ENCODE data around the gene RAB4B.
"Not testable (repeated sequence)": the region's sequence is repeated elsewhere in the genome, so short reads cannot be mapped to it uniquely, and the experiment has no call there.

RAB4B gene

DNA sequence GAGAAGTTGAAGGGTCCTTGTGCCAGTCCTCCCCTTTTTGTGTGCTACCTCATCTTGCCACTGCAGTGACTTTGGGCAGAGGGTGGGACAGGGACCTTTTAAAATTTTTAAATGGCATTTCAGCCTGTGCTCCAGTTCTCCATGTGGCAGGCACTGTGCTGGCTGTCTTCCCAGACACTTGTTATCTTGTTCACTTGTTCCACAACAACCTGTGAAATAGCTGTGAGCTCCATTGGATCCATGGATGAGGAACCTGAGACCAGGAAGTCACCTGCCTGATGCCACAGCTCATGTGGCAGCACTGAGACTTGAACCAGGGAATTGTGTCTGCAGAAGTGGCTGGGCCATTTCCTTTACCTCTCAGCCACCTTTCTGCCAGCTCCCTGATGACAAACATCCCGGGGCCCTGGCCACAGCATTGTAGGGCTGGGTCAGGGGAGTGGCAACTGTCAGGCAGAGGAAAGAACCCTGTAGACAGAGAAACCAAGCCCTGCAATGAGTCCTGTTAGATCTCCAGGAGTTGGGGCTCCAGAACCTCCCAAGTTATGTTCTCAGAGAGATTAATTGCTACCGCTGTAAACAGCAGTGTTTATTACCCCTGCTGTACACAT is 27.3 kb downstream of the RAB4B start:
- DNase-seq = no peak

DNA sequence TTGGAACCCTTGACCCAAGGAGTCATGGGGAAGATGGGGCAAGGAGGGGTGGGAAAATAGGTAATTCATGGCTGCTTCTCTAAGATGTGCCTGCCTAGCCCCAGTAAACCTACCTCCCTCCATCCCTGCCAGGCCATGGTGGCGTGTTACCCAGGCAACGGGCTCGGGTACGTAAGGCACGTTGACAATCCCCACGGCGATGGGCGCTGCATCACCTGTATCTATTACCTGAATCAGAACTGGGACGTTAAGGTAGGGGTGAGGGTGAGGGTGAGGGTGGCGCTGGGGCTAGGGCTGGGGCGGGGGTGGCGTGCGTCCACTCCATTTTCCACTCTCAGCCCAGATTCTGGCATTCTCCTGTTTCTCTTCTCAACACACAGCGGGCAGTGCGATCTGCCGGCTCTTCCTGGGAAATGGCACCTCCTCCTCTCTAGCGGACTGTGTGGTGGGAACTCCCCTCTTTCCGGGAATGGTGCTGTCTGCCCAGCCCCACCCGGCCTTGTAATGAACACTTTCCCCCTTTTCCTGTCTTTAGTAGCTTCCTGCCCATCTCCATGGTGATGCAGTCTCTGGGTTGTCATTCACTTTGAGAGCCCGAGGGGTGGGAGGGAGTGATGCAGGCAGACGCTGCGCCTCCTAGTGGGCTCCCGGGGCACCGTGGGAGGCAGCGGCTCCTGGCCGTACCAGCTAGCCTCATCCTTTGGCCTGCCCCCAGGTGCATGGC is 28.5 kb downstream of the RAB4B start:
- peak; percentile 94 for DNase-seq

DNA sequence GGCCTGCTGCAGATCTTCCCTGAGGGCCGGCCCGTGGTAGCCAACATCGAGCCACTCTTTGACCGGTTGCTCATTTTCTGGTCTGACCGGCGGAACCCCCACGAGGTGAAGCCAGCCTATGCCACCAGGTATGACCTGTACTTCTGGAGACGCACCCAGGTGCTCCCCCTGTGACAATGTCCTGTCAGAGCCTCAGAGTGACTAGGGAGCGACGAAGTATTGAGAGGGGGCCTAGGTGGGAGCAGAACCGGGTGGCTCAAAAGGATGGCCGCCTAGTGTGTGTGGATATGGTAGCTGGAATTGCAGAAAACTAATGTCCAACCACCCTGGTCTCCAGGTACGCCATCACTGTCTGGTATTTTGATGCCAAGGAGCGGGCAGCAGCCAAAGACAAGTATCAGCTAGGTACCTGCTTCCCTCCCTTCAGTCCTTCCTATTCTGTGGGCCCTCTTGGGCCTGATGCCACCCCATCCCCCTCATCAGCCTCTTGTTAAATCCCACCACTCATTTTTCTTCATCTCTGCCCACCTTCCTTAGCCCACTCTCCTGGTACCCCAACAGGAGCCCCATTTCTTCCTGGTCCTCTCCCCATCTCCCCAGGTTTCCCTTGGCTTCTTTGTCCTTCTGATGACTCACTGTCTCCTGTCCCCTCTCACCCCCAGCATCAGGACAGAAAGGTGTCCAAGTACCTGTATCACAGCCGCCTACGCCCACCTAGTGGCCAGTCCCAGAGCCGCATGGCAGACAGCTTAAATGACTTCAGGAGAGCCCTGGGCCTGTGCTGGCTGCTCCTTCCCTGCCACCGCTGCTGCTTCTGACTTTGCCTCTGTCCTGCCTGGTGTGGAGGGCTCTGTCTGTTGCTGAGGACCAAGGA is 29.3 kb downstream of the RAB4B start:
- no peak for DNase-seq

DNA sequence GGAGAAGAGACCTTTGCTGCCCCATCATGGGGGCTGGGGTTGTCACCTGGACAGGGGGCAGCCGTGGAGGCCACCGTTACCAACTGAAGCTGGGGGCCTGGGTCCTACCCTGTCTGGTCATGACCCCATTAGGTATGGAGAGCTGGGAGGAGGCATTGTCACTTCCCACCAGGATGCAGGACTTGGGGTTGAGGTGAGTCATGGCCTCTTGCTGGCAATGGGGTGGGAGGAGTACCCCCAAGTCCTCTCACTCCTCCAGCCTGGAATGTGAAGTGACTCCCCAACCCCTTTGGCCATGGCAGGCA is 29.9 kb downstream of the RAB4B start:
- no peak for DNase-seq

DNA sequence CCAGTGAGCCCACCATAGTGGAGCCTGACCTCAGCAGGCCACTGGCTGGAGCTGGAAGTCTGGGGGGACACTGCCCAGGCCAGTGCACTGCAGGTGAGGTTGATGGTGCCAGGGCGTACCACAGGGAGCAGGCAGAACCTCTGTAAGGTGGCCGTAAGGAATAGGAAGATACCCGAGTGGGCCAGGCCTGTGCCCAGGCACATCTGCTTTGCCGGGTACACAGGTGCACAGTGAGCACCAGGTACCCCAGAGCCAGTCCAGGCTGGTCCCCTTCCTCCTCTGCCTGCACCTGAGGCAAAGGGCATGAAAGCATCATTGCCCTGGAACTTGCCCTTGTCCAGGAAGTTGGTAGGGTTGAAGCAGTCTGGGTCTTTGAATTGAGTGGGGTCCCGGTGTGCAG is 30.4 kb downstream of the RAB4B start:
- no peak for DNase-seq

DNA sequence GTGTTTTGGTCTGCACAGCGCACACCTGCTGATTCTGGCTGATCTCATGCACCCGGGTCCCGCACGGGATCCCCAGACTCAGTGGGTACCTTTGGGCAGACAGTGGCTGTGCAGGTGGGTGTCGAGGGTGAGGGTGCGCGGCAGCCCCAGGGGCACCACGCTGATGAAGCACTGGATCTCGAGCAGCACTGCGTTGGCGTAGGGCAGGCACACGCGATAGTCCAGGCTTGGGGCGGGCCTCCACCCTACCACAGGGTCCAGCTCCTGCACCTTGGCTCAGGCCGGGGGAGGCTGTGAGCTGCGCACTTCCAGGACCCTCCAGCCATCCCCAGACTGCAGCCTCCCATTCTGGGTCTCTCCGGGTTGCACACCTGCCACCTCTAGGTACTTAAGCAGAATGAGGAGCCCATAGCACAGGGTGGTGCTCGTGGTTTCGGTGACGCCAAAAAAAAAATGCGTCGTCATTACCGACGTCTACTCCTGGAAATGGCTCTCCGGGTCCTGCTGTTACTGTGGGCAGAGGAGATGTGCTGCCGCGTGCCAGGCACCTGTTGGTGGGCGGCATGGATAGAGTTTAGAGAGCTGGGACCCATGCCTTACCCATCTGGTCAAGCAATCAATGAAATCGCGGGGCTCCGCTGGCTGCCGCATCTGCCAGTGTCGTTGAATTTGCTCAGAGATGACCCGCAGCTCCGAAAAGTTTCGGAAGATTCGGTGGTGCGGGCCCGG is 31.5 kb downstream of the RAB4B start:
- no peak for DNase-seq

DNA sequence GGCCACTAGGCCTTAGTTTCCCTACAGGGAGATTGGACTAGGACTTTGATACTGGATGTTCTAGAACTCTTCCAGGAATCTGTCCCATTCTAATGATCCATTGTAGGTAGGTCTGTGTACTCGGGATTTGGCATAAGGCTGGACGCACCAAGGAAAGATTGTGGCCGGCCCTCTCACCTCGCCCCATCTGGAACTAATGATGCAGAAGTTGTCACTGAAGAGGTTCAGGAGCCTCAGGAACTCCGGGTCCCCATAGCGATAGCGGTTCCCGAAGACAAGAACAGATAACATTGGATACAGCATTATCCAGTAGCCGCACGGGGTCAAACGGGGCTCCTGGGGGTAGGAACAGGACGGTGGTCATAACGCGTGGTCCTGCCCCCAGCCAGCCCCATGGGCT is 32.1 kb downstream of the RAB4B start:
- no peak for DNase-seq

DNA sequence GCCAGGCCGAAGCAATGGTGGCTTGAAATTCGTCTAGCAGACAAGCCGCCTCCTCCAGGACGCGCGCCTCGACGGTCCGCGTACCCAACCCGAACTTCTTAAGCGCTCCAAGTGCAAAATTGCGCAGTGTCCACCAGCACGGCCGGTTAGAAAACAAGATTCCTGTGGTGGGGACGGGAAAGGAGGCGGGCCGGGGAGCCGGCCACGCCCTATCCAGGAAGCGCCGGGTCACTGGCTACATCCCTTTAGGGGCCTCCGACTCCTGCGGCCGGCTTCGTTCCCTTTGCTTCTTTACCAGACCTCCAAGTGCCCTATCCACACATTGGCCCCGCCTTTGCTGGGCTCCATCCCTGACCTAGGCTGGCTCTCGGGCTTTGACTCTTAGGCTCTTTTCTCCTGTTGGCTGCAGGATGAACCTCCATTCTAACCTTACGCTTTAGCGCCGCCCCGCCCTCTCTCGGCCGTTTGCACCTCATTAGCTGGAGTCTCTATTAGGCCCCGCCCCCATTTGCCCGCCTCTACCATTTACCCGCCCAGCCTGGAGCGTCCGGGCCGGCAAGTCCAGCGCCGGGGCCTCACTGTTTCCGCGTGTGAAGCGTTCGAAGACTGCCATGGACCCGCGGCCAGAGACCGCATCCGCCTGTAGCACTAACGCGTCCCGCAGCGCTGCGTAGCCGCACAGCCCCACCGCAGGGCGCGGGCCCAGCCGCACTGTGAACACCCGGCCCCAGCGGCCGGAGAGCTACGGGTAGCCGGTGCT is 32.8 kb downstream of the RAB4B start:
- peak; percentile 82 for DNase-seq

DNA sequence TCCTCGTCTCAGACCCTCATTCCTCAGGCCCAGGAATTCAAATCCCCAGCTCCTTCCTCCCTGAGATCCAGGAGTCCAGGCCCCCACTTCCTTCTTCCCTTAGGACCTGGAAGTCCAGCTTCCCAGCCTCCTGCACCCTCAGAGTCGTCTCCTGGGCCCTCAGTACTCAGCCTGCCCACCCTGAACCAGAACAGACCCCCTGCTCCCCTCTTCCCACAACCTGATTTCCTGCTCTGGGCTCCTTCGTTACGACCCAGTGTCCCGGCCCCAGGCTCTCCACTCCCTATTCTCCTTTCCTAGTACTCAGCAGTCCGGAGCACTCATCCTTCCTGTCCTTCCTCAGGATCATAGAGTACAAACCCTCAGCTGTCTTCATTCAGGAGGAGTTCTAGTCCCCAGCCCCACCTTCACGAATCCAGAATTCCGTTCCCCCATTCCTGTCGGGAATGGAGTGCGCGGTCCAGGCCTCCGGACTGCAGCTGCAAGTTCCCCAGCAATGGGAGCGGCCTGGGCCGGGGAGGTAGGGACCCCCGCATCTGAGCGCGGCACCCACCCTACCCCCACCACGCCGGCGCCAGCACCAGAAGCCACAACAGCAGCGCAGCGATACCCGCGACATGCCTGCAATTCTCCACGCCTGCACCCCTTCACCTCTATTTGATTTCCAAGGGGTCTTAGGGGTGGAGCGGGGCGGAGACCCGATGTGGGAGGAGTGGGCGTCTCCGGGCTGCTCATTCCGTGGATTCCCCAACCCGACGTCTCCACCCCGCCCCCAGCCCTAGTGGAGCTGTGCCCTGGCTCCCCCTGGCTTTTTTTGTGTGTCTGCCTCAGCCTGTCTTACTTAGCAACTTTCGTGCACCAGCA is 33.7 kb downstream of the RAB4B start:
- no peak for DNase-seq

DNA sequence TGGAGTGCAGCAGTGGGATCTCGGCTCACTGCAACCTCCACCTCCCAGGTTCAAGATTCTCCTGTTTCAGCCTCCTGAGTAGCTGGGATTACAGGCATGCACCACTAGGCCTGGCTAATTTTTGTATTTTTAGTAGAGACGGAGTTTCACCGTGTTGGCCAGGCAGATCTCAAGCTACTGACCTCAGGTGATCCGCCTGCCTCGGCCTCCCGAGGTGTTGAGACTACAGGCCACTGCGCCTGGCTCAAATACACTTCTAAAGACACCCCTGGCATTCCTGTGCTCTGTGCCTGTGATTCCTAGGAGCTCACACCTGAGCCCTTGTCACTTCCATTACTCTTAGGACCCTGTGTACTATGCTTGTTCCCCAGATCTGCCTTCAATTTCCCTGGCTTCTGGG is 34.5 kb downstream of the RAB4B start:
- not testable (repeated sequence) for DNase-seq

DNA sequence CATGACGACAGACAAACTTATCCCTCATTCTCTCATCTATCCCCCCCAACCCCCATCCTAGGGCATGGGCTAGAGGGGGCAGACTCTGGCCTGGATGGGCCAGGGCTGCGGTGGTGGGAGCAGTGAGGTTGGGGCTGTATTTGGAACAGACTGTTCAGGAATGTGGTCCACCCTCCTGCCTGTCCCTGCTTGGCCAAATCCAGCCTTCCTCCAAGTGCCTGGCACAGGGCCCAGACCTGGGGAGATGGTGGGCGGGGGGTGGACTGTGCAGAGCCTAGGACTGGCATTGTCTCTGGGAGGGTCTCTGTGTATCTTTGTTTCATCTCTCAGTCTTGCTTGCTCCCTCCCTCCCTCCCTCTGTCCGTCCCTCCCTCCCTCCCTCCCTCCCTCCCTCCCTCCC is 35.1 kb downstream of the RAB4B start:
- no peak for DNase-seq

DNA sequence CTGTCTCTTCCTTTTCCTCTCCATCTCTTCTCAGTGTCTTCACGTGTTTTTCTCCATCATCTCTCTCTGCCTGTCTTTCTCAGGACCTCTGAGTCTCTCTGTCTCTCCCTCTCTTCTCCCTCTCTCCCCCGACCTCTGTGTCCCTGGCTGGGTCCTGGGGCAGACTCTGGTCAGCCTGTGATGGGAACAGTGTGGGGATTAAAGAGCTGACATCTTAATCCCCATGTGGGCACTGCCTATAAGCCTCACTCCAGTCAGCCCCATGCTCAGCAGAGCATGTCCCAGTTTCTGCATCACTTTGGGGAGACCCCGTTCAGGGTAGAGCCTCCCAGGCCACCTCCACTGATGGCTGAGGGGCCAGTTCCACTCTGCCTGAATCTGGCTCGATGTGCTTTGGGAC is 37.2 kb downstream of the RAB4B start:
- no peak for DNase-seq

DNA sequence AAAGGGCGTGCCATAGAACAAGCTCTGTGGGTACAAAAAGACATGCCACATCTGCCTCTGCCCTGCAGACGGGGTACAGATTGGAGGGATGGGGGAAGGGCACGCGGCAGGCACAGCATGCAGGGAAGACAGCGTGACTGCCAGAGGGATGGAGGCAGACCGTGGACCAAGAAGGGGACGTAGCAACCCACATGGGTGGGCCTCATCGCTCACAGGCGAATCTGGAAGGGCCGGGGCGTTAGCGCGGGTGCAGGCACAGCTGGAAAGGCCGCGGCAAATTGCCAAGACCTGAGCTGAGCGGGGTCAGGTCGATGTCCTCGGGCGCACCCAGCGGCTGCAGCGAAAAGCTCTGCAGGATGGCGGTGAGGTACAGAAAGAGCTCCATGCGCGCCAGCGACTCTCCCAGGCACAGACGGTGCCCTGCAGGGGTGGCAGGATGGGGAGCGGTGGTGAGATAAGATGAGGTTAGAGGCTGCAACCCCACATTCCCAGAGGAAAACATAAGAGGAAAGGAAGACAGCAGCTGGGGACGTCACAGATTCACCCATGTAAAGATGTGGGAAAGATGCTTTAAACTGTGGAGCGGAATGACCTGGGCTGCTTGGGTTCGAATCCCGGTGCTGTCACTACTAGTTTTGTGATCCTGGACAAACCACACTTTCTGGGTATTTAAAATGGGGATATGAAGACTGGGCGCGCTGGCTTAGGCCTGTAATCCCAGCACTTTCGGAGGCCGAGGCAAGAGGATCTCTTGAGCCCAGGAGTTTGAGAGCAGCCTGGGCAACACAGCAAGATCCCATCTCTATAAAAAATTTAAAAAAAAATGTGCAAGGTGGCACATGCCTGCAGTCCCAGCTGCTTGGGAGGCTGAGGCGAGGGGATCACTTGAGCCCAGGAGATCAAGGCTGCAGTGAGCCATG is 40.7 kb downstream of the RAB4B start:
- DNase-seq = peak; percentile 31

DNA sequence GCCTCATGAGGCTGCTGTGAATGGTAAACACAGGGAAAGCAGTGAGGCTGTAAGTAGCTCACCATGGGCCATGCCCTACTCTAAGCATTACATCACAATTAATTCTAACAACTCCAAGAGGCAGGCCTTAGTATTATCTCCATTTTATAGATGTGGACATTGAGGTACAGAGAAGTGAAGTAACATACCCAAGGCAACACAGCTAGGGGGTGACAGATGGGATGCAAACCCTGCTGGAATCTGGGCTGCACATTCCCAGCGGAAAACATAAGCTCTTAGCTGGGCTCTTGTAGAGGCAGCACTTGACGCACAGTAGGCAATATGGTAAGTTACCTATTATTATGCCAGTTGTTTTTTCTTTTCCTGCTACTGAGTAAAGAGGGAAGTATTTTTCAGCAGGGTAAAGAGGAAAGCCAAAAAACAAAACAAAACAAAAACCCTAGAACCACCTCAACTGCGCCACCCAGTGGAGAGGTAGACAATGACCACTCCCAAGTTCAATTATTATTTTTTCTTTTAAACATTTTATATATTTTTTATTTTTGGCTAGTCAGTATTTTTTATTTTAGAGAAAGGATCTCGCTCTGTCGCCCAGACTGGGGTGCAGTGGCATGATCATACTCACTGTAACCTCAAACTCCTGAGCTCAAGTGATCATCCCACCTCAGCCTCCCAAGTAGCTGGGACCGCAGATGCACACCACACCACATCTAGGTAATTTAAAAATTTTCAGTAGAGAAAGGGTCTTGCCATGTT is 41.6 kb downstream of the RAB4B start:
- not testable (repeated sequence) for DNase-seq

DNA sequence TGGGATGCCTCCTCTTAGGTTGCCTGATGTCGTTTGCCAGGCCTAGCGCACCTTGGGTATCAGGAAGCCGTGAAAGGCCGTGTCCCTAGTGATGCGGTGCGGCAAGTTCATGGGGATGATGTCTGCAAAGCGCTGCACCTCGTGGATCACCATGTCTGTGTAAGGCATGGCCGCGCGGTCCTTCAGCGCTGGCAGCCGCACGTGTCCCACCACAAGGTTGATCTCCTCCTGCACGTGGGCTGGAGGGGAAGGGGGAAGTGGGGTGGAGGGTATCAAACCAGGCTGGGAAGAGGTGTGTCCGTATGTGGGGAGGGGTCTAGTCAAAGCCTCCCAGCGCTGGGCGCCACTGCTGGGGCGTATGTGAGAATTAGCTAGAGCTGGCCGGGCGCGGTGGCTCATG is 44.1 kb downstream of the RAB4B start:
- no peak for DNase-seq

DNA sequence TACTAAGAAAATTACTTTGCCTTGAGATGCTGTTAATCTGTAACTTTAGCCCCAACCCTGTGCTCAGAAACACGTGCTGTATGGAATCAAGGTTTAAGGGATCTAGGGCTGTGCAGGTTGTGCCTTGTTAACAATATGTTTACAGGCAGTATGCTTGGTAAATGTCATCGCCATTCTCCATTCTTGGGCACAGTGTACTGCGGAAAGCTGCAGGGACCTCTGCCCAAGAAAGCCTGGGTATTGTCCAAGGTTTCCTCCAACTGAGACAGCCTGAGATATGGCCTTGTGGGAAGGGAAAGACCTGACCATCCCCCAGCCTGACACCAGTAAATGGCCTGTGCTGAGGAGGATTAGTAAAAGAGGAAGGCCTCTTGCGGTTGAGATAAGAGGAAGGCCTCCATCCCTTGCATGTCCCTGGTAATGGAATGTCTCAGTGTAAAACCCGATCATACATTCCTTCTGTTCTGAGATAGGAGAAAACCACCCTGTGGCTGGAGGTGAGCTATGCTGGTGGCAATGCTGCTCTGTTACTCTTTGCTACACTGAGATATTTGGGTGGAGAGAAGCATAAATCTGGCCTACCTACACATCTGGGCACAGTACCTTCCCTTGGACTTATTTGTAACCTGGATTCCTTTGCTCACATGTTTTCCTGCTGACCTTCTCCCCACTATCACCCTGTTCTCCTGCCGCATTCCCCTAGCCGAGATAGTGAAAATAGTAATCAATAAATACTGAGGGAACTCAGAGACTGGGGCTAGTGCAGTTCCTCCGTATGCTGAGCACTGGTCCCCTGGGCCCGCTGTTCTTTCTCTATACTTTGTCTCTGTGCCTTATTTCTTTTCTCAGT is 44.9 kb downstream of the RAB4B start:
- not testable (repeated sequence) for DNase-seq

DNA sequence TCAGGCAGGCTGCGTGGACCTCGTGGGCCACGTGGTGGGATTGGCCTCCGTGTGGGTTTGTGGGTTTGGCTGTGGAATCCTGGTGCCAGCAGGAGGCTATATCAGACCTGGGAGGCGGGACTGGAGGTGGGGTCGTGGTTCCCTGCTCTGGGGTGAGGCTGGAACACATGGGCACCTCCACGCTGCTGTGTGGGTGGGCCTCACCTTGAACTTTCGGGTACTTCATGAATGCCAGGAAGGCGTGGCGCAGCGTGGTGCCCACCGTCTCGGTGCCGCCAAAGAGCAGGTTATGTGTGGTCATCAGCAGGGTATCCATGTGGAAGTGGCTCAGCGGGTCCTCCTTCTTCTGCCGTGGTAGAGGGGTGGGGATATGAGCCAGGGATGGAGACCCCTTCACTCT is 46.9 kb downstream of the RAB4B start:
- DNase-seq = not testable (repeated sequence)

DNA sequence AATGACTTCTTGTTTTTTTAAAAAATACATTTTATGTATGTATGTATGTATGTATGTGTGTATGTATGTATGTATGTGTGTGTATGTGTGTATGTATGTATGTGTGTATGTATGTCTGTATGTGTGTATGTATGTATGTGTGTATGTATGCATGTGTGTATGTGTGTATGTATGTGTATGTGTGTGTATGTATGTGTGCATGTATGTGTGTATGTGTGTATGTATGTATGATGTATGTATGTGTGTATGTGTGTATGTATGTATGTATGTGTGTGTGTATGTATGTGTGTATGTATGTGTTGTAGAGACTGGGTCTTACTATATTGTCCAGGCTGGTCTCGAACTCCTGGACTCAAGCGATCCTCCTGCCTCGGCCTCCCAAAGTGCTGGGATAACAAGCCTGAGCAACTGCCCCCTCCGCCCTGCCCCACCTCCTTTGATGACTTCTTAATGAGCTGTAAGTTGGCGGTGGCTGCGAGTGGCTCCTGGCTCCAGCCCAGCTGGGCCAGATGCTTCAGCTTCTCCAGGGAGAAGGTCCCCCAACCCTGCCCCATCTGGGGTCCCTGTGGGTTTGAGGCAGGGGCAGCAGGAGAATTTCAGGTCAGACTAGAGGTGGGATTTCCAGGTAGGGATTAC is 47.5 kb downstream of the RAB4B start:
- DNase-seq = not testable (repeated sequence)
